Measurements from ENCODE around the gene HYAL2.
A peak's percentile ranks its signal among the peaks of the same experiment; 100 is the strongest.

Gene HYAL2

GRCh38 chr3:50330330-50330729, 7.8 kb upstream of the HYAL2 start:
- no peak for DNase-seq (ENCODE audit: low read depth)

GRCh38 chr3:50327943-50328691, 5.6 kb upstream of the HYAL2 start, which contains the start of gene TUSC2:
Gene TUSC2 (minus strand): TSS chr3:50328223. CDS start chr3:50328099, 124 bp downstream.
- DNase-seq (ENCODE audit: low read depth) = peak; percentile 89

GRCh38 chr3:50327129-50327528, 4.6 kb upstream of the HYAL2 start:
- DNase-seq (ENCODE audit: low read depth) = no peak

GRCh38 chr3:50326182-50326541, 3.6 kb upstream of the HYAL2 start:
- DNase-seq (ENCODE audit: low read depth) = no peak

- DNase-seq (ENCODE audit: low read depth) = no peak
Measured at GRCh38 chr3:50325497-50326181, 3.1 kb upstream of the HYAL2 start.

GRCh38 chr3:50325113-50325480, 2.6 kb upstream of the HYAL2 start:
- DNase-seq (ENCODE audit: low read depth) = no peak

GRCh38 chr3:50324351-50325112, 2.0 kb upstream of the HYAL2 start:
- DNase-seq (ENCODE audit: low read depth) = peak; percentile 30

- no peak for DNase-seq (ENCODE audit: low read depth)
Measured at GRCh38 chr3:50323614-50324199, 1.2 kb upstream of the HYAL2 start.

- no peak for DNase-seq (ENCODE audit: low read depth)
Measured at GRCh38 chr3:50323092-50323600, 601 bp upstream of the HYAL2 start.

- DNase-seq (ENCODE audit: low read depth) = no peak
Measured at GRCh38 chr3:50322115-50322385, 495 bp downstream of the HYAL2 start.

GRCh38 chr3:50321336-50322114, 1.0 kb downstream of the HYAL2 start:
- DNase-seq (ENCODE audit: low read depth) = peak; percentile 64

GRCh38 chr3:50320853-50321335, 1.7 kb downstream of the HYAL2 start:
- DNase-seq (ENCODE audit: low read depth) = peak; percentile 52

GRCh38 chr3:50319894-50320625, 2.5 kb downstream of the HYAL2 start:
- no peak for DNase-seq (ENCODE audit: low read depth)

GRCh38 chr3:50319181-50319893, 3.2 kb downstream of the HYAL2 start:
- no peak for DNase-seq (ENCODE audit: low read depth)

- no peak for DNase-seq (ENCODE audit: low read depth)
Measured at GRCh38 chr3:50318615-50319014, 3.9 kb downstream of the HYAL2 start.

GRCh38 chr3:50318163-50318562, 4.4 kb downstream of the HYAL2 start:
- DNase-seq (ENCODE audit: low read depth) = no peak

GRCh38 chr3:50317300-50317699, 5.2 kb downstream of the HYAL2 start:
- DNase-seq (ENCODE audit: low read depth) = no peak

- DNase-seq (ENCODE audit: low read depth) = peak; percentile 62
Measured at GRCh38 chr3:50316657-50317242, 5.8 kb downstream of the HYAL2 start.

- DNase-seq (ENCODE audit: low read depth) = no peak
Measured at GRCh38 chr3:50314816-50315215, 7.7 kb downstream of the HYAL2 start.

- DNase-seq (ENCODE audit: low read depth) = no peak
Measured at GRCh38 chr3:50314342-50314741, 8.2 kb downstream of the HYAL2 start.
